Gastroesophageal sphincter (tissue), 4 donors: ENCODE measurements around the gene KDM6B. TPM values are rescaled to one million over a fixed set of nuclear protein-coding genes. Genes with fewer than 3 reads are reported as not detected.

Experiments
- ATAC-seq: fragments of 150-250 bp; one replicate; pipeline ENCODE4 v1.9.1; 2016; ENCODE audit warnings: mild to moderate bottlenecking, moderate library complexity
- H3K27ac ChIP-seq, 4 donors: fragments of 200-600 bp; sonication (generic) in 3 of 4; 1 replicate in 3 of 4; 2 replicates in 1 of 4; pipeline ENCODE4 v1.5.1; 2016 to 2019
- H3K27me3 ChIP-seq: fragments of 200-600 bp; sonication (generic); one replicate; pipeline ENCODE4 v1.5.1; 2019
- H3K36me3 ChIP-seq, 2 donors: fragments of 200-600 bp; sonication (generic); one replicate each; pipeline ENCODE4 v1.5.1; 2019; ENCODE audit warnings: control low read depth in 1 of 2
- H3K4me1 ChIP-seq, 3 donors: fragments of 200-600 bp; sonication (generic); 1 replicate in 2 of 3; 2 replicates in 1 of 3; pipeline ENCODE4 v1.5.1; 2016 to 2019; ENCODE audit warnings: control low read depth in 2 of 3
- H3K4me3 ChIP-seq, 2 donors: fragments of 200-600 bp; sonication (generic); one replicate each; pipeline ENCODE4 v1.5.1; 2019; ENCODE audit warnings: mild to moderate bottlenecking in 1 of 2, moderate library complexity in 1 of 2
- H3K9me3 ChIP-seq, 3 donors: fragments of 200-600 bp; sonication (generic); one replicate each; pipeline ENCODE4 v1.5.1; 2017 to 2019; ENCODE audit warnings: control low read depth in 2 of 3
- EP300 ChIP-seq: sonication (generic); formaldehyde crosslinking; IDR thresholded peaks from one replicate; pipeline ENCODE4 v1.6.1; 2017; ENCODE audit warnings: antibody characterized with exemption, mild to moderate bottlenecking
- POLR2A ChIP-seq, 2 donors: fragments of 450-650 bp; IDR thresholded peaks; one replicate each; pipeline ENCODE4 v1.6.1; 2017; ENCODE audit warnings: antibody characterized with exemption in 2 of 2, mild to moderate bottlenecking in 2 of 2, moderate library complexity in 1 of 2
- POLR2AphosphoS5 ChIP-seq: sonication (generic); formaldehyde crosslinking; IDR thresholded peaks from one replicate; pipeline ENCODE4 v1.6.1; 2017; ENCODE audit warnings: antibody characterized with exemption
- WGBS, 2 donors: methylation state at CpG; one replicate each; pipeline ENCODE4 v1.1.5; 2018; ENCODE audit warnings: low coverage in 1 of 2; 5-methylcytosine and 5-hydroxymethylcytosine counted together
- total RNA-seq, 4 donors: library from RNA; depleted of rRNA; stranded (reverse); fragments of >200 nt; gene quantifications; one replicate each; pipeline ENCODE4 v1.1.0, GENCODE V29; 2016
- TF ChIP-seq, protein P1 (sequence below), 4 experiments: fragments of 200-600 bp in 2 of 4; fragments of 450-650 bp in 2 of 4; sonication (generic) in 1 of 4; IDR thresholded peaks; one replicate each; pipeline ENCODE4 v1.5.1; 2017 to 2019; ENCODE audit warnings: antibody characterized with exemption in 4 of 4, mild to moderate bottlenecking in 2 of 4, moderate library complexity in 2 of 4

Gene KDM6B
- total RNA-seq, 4 donors from 2014 or later, result 5.7 to 16.2 (median 15.6) TPM

GRCh38 chr17:7838090-7839075 is 4.4 kb downstream of the KDM6B start:
- Histone ChIP-seq H3K4me1 (peaks cover 6 to 77% (median 45%) of the 10 kb centered on the region in 3 donors), H3K27ac (peak overlapping the region in 3 of 4 donors; percentile 90 to 99 (median 98)), H3K4me3 (peak overlapping the region in 1 of 2 donors; percentile 86)

DNA sequence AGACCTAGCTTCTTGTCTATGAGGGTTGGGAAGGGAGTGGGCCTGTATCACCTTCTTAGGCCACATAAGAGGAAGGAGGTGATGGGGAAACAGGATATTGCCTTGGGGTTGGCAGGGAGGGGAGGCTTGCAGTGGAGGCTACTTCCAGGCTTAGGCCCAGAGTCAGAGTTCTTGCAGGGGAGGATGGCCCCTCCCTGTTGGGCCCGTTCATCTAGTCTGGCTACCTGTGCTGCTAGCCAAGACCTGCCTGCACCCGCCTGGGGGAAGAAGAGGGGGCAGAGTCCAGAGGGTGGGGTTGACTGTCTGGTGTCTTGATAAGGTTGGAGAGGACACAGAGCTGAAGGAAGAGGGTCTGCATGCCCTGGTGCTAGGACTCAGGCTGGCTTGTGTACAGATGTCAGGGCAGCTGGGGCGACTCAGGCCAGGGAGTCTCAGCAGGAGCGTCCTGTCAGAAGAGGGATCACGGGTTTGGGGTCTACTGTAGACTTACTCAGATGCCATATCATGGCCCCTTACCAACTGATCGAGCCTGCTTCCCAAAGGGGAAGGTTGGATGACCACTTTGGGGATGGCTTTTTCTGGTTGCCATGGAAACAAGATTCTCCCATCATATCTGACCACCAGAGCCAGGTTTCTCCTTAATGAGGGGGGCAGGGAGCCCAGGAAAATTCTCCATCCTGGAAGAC is 5.3 kb downstream of the KDM6B start:
- no peak overlapping the region for H3K4me3 ChIP-seq
- TF ChIP-seq EP300, result no peak
- TF ChIP-seq, protein P1, sequence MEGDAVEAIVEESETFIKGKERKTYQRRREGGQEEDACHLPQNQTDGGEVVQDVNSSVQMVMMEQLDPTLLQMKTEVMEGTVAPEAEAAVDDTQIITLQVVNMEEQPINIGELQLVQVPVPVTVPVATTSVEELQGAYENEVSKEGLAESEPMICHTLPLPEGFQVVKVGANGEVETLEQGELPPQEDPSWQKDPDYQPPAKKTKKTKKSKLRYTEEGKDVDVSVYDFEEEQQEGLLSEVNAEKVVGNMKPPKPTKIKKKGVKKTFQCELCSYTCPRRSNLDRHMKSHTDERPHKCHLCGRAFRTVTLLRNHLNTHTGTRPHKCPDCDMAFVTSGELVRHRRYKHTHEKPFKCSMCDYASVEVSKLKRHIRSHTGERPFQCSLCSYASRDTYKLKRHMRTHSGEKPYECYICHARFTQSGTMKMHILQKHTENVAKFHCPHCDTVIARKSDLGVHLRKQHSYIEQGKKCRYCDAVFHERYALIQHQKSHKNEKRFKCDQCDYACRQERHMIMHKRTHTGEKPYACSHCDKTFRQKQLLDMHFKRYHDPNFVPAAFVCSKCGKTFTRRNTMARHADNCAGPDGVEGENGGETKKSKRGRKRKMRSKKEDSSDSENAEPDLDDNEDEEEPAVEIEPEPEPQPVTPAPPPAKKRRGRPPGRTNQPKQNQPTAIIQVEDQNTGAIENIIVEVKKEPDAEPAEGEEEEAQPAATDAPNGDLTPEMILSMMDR (IDR thresholded peaks at IDR 0.05), result no peak
- TF ChIP-seq POLR2A (IDR thresholded peaks at IDR 0.05), result no peak
- TF ChIP-seq POLR2AphosphoS5, result no peak

More at GRCh38 chr17:7838090-7839075, 4.4 kb downstream of the KDM6B start:
- no peak for ATAC-seq
- Histone ChIP-seq H3K9me3 (no peaks in the 10 kb centered on the region), H3K36me3 (peaks cover 0 to 14% of the 10 kb centered on the region in 2 donors), H3K27me3 (no peaks in the 10 kb centered on the region)
- 14 to 17% methylated on average over 3 of the region's 12 CpGs for WGBS, 2 donors
- TF ChIP-seq POLR2AphosphoS5, result no peak
- no peak for TF ChIP-seq EP300
- TF ChIP-seq, protein P1 (IDR thresholded peaks at IDR 0.05), result no peak
- TF ChIP-seq POLR2A (IDR thresholded peaks at IDR 0.05), result no peak

DNA sequence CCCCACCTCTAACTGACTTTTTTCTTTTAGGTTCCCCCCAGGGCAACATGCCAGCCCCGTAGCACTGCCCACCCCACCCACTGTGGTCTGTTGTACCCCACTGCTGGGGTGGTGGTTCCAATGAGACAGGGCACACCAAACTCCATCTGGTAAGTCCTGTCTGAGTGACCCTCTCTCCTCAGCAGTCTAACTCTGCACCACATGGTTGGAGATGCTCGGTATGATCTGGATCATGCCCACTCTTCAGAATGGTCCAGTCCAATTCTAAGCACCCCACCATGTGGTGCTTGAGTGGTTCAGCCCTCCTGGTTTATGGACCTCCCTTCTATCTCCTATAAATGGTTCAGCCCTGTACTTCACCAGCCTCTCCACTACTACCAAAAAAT is 5.9 kb downstream of the KDM6B start:
- no peaks in the 10 kb centered on the region for H3K27me3 ChIP-seq
- no peak for ATAC-seq
- H3K4me1 ChIP-seq, result peaks cover 6 to 86% (median 44%) of the 10 kb centered on the region in 3 donors
- H3K36me3 ChIP-seq, result peaks cover 0 to 14% of the 10 kb centered on the region in 2 donors
- 33 to 40% methylated on average over 1 of the region's 2 CpGs for WGBS, 2 donors
- no peaks in the 10 kb centered on the region for H3K9me3 ChIP-seq
- H3K27ac ChIP-seq, result peak overlapping the region in 3 of 4 donors; percentile 90 to 99 (median 98)
- no peak overlapping the region for H3K4me3 ChIP-seq
- TF ChIP-seq, protein P1 (IDR thresholded peaks at IDR 0.05), result no peak
- no peak for TF ChIP-seq EP300
- no peak for TF ChIP-seq POLR2AphosphoS5
- TF ChIP-seq POLR2A (IDR thresholded peaks at IDR 0.05), result no peak

More for the DNA sequence above, 5.3 kb downstream of the KDM6B start:
- no peaks in the 10 kb centered on the region for H3K27me3 ChIP-seq
- WGBS, 2 donors, result 60% methylated on average over 1 of the region's 6 CpGs; no CpG with 5 or more reads in 1 of the 2 donors
- no peaks in the 10 kb centered on the region for H3K9me3 ChIP-seq
- H3K36me3 ChIP-seq, result peaks cover 0 to 14% of the 10 kb centered on the region in 2 donors
- peak overlapping the region in 3 of 4 donors; percentile 90 to 99 (median 98) for H3K27ac ChIP-seq
- H3K4me1 ChIP-seq, result peaks cover 6 to 83% (median 44%) of the 10 kb centered on the region in 3 donors
- ATAC-seq, result no peak

DNA sequence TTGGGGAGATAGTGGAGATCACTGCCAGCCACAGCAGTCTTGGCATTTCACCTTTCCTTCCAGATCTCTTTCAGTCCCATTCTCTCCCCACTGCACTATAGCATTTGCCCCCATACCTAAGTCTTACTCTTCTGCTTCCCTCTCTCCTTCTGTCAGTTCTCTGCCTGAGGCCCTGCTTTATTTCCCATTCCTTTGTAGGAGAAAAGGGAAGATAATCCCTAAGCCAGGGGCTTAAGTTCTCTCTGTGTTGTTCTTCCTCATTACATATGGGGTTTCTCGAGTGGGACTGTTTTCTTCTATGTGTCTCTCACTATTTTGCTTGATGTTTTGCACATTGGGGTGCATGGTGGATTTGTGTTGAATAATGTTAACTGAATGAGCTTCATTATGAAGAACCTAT is 6.4 kb downstream of the KDM6B start:
- no peak overlapping the region for H3K4me3 ChIP-seq
- peaks cover 0 to 17% of the 10 kb centered on the region in 2 donors for H3K36me3 ChIP-seq
- WGBS, 2 donors, result 39% methylated on average over 1 of the region's 1 CpG; no CpG with 5 or more reads in 1 of the 2 donors
- H3K4me1 ChIP-seq, result peaks cover 9 to 92% (median 49%) of the 10 kb centered on the region in 3 donors
- ATAC-seq, result no peak
- no peaks in the 10 kb centered on the region for H3K27me3 ChIP-seq
- no peak for TF ChIP-seq POLR2A (IDR thresholded peaks at IDR 0.05)
- no peak for TF ChIP-seq POLR2AphosphoS5
- no peak for TF ChIP-seq EP300
- TF ChIP-seq, protein P1 (IDR thresholded peaks at IDR 0.05), result no peak
- peak overlapping the region in 3 of 4 donors; percentile 90 to 99 (median 98) for H3K27ac ChIP-seq
- no peaks in the 10 kb centered on the region for H3K9me3 ChIP-seq
